K562 (cell line): ENCODE results near the gene GSS. TPM values are rescaled to one million over a fixed set of nuclear protein-coding genes. Genes with fewer than 3 reads are reported as not detected.

Experiments
- CBFA2T3 ChIP-seq: fragments of 450-650 bp; IDR thresholded peaks from 2 replicates; pipeline ENCODE4 v1.6.1; 2017
- EP300 ChIP-seq: IDR thresholded peaks from 2 replicates; pipeline ENCODE4 v1.6.1; 2012; ENCODE audit warnings: low read length, improper control_type of control experiment
- ETV1 ChIP-seq: fragments of 450-650 bp; conservative IDR thresholded peaks from 2 replicates; pipeline ENCODE4 v1.6.1; 2016; ENCODE audit warnings: missing genetic modification characterization, control low read depth, low read depth, missing compliant biosample characterization
- GATAD2A ChIP-seq: fragments of 450-650 bp; IDR thresholded peaks from 2 replicates; pipeline ENCODE4 v1.6.1; 2017
- HNRNPL ChIP-seq: fragments of 200-400 bp; formaldehyde crosslinking; IDR thresholded peaks from 2 replicates; pipeline ENCODE4 v1.6.1; 2017; ENCODE audit warnings: low read depth, mild to moderate bottlenecking, low read length
- KHSRP ChIP-seq: fragments of 450-650 bp; IDR thresholded peaks from 2 replicates; pipeline ENCODE4 v1.6.1; 2017
- MCM7 ChIP-seq, 2 experiments: fragments of 450-650 bp; IDR thresholded peaks; 2 replicates each; pipeline ENCODE4 v1.6.1; 2016 to 2018
- NELFE ChIP-seq: IDR thresholded peaks from 2 replicates; pipeline ENCODE4 v1.6.1; 2011; ENCODE audit warnings: mild to moderate bottlenecking; ENCODE audit not compliant: insufficient read depth, insufficient read length
- NR2C2 ChIP-seq, 2 experiments: fragments of 200-800 bp in 1 of 2; sonication (Bioruptor generic) in 1 of 2; sonication (generic) in 1 of 2; formaldehyde crosslinking in 1 of 2; IDR thresholded peaks; 2 replicates each; pipeline versions ENCODE4 v1.6.1 to v1.8.0; 2016 to 2022; ENCODE audit warnings: mild to moderate bottlenecking in 1 of 2, missing compliant biosample characterization in 1 of 2, missing genetic modification characterization in 1 of 2, missing genetic modification reagents in 1 of 2
- POLR2AphosphoS5 ChIP-seq: IDR thresholded peaks from 2 replicates; pipeline ENCODE4 v1.6.1; 2011; ENCODE audit warnings: mild to moderate bottlenecking, low read depth, low read length, moderate library complexity; ENCODE audit not compliant: control insufficient read depth, insufficient read depth
- PURB ChIP-seq: sonication (generic); formaldehyde crosslinking; IDR thresholded peaks from 2 replicates; pipeline ENCODE4 v1.9.0; 2021; ENCODE audit warnings: low read depth, mild to moderate bottlenecking, missing genetic modification reagents
- SMAD1 ChIP-seq: fragments of 150-350 bp; IDR thresholded peaks from 2 replicates; pipeline ENCODE4 v1.6.1; 2014; ENCODE audit warnings: low read length, low read depth; ENCODE audit not compliant: partially characterized antibody
- TAL1 ChIP-seq: fragments of 450-650 bp; IDR thresholded peaks from 2 replicates; pipeline ENCODE4 v1.6.1; 2016; ENCODE audit warnings: mild to moderate bottlenecking
- TCF3 ChIP-seq: sonication (generic); formaldehyde crosslinking; IDR thresholded peaks from 2 replicates; pipeline ENCODE4 v1.4.0; 2020; ENCODE audit warnings: mild to moderate bottlenecking, missing genetic modification reagents
- TEAD1 ChIP-seq, 2 experiments: fragments of 450-650 bp in 1 of 2; sonication (generic) in 1 of 2; formaldehyde crosslinking; IDR thresholded peaks; 2 replicates each; pipeline versions ENCODE4 v1.4.0 to v1.8.0; 2020 to 2022; ENCODE audit warnings: mild to moderate bottlenecking in 2 of 2, missing genetic modification reagents in 1 of 2
- ZC3H4 ChIP-seq: sonication (generic); formaldehyde crosslinking; IDR thresholded peaks from 2 replicates; pipeline ENCODE4 v1.9.0; 2021; ENCODE audit warnings: missing genetic modification reagents, borderline replicate concordance
- ZNF12 ChIP-seq: sonication (generic); formaldehyde crosslinking; IDR thresholded peaks from 2 replicates; pipeline ENCODE4 v1.4.0; 2020; ENCODE audit warnings: mild to moderate bottlenecking, missing genetic modification reagents
- ZNF184 ChIP-seq: sonication (generic); formaldehyde crosslinking; IDR thresholded peaks from 2 replicates; pipeline ENCODE4 v1.5.0; 2020; ENCODE audit warnings: missing genetic modification reagents
- ZNF57 ChIP-seq: fragments of 450-650 bp; formaldehyde crosslinking; IDR thresholded peaks from 2 replicates; pipeline ENCODE4 v1.4.0; 2020; ENCODE audit warnings: mild to moderate bottlenecking, moderate library complexity
- ZNF584 ChIP-seq: fragments of 200-800 bp; sonication (Bioruptor generic); IDR thresholded peaks from 2 replicates; pipeline ENCODE4 v1.6.1; 2016; ENCODE audit warnings: low read depth, mild to moderate bottlenecking, missing genetic modification characterization, missing compliant biosample characterization
- ZNF75A ChIP-seq: fragments of 450-650 bp; formaldehyde crosslinking; IDR thresholded peaks from 2 replicates; pipeline ENCODE4 v1.4.0; 2020; ENCODE audit warnings: mild to moderate bottlenecking
- polyA plus RNA-seq, 8 experiments: library from polyadenylated mRNA; depleted of rRNA in 4 of 8; stranded (reverse) in 5 of 8; unstranded in 3 of 8; fragments of >200 nt; fragmentation: Nextera tagmentation in 2 of 8; fragmentation: Illumina TruSeq in 1 of 8; extraction: Ambion mirVana in 2 of 8; extraction: Trizol in 1 of 8; gene quantifications; 2 replicates each; pipeline versions ENCODE4 v1.2.1 to v1.2.3, GENCODE V29; 2011 to 2014; ENCODE audit warnings: inconsistent platforms in 1 of 8, missing spikeins in 1 of 8
- total RNA-seq, 7 experiments: library from RNA; depleted of rRNA in 6 of 7; stranded (reverse); fragments of >200 nt in 6 of 7; fragmentation: Illumina TruSeq in 2 of 7; extraction: Trizol in 2 of 7; gene quantifications; 2 replicates each; pipeline versions ENCODE4 v1.2.1 to v1.2.3, GENCODE V29; 2011 to 2021; ENCODE audit warnings: low replicate concordance in 1 of 7
- TF ChIP-seq, protein P1 (sequence below): sonication (generic); formaldehyde crosslinking; IDR thresholded peaks from 2 replicates; pipeline ENCODE4 v1.8.0; 2022; ENCODE audit warnings: mild to moderate bottlenecking, missing genetic modification reagents
- TF ChIP-seq, protein P2 (sequence below): fragments of 450-650 bp; formaldehyde crosslinking; IDR thresholded peaks from 2 replicates; pipeline ENCODE4 v1.4.0; 2020; ENCODE audit warnings: mild to moderate bottlenecking, moderate library complexity
- TF ChIP-seq, protein P3 (sequence below): fragments of 450-650 bp; IDR thresholded peaks from 2 replicates; pipeline ENCODE4 v1.6.1; 2016

The GSS gene
- total and polyA plus RNA-seq, 9 of the 15 experiments (the other 6 are each of a cell fraction or from before 2014, with no cell fraction given): 18.4 to 165 (median 89.4) TPM

DNA sequence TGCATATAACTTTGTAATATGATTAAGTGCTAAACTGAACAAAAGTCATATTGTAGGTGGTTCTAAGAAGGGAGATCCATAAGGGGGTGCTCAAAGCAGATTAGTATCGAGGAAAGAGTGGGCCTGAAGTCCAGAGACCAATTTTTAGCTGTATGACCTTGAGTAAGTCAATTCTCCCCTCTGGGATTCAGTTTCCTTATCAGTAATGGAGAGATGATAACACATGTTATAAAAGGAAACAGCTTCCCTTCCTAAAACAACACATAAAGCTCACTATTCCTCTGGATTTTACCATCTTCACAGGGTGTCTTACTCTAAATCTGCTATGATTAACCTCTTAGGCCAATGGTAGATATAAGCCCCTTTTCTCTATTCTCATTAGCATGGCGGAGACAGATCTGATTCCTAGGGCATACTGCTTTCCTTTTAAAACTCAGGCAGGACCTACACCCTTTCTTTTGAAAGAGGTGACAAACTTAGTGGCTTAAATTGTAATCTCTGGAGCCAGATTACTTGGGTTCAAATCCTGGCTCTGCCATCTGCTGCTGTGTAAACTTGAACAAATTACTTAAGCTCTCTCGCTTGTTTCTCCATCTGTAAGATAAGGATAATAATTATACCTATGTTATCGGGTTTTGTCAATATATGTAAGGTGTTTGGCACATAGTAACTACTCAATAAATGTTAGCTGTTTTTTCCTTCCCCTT lies 39.7 kb downstream of the GSS start (continued):
- TF ChIP-seq, protein P1, sequence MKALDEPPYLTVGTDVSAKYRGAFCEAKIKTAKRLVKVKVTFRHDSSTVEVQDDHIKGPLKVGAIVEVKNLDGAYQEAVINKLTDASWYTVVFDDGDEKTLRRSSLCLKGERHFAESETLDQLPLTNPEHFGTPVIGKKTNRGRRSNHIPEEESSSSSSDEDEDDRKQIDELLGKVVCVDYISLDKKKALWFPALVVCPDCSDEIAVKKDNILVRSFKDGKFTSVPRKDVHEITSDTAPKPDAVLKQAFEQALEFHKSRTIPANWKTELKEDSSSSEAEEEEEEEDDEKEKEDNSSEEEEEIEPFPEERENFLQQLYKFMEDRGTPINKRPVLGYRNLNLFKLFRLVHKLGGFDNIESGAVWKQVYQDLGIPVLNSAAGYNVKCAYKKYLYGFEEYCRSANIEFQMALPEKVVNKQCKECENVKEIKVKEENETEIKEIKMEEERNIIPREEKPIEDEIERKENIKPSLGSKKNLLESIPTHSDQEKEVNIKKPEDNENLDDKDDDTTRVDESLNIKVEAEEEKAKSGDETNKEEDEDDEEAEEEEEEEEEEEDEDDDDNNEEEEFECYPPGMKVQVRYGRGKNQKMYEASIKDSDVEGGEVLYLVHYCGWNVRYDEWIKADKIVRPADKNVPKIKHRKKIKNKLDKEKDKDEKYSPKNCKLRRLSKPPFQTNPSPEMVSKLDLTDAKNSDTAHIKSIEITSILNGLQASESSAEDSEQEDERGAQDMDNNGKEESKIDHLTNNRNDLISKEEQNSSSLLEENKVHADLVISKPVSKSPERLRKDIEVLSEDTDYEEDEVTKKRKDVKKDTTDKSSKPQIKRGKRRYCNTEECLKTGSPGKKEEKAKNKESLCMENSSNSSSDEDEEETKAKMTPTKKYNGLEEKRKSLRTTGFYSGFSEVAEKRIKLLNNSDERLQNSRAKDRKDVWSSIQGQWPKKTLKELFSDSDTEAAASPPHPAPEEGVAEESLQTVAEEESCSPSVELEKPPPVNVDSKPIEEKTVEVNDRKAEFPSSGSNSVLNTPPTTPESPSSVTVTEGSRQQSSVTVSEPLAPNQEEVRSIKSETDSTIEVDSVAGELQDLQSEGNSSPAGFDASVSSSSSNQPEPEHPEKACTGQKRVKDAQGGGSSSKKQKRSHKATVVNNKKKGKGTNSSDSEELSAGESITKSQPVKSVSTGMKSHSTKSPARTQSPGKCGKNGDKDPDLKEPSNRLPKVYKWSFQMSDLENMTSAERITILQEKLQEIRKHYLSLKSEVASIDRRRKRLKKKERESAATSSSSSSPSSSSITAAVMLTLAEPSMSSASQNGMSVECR (CRISPR knock-in tag): no peak
- TF ChIP-seq NR2C2 (CRISPR knock-in tag; IDR thresholded peaks at IDR 0.05): no peak
- TF ChIP-seq NR2C2 (tag; IDR thresholded peaks at IDR 0.05): no peak
- no peak for TF ChIP-seq ZNF75A (CRISPR knock-in tag)
- TF ChIP-seq NELFE: no peak
- no peak for TF ChIP-seq PURB (CRISPR knock-in tag)
- no peak for TF ChIP-seq KHSRP
- TF ChIP-seq MCM7 (IDR thresholded peaks at IDR 0.05): no peak
- no peak for TF ChIP-seq ZNF584 (CRISPR knock-in tag)
- TF ChIP-seq ZNF57 (CRISPR knock-in tag): no peak
- TF ChIP-seq GATAD2A: no peak
- TF ChIP-seq, protein P2, sequence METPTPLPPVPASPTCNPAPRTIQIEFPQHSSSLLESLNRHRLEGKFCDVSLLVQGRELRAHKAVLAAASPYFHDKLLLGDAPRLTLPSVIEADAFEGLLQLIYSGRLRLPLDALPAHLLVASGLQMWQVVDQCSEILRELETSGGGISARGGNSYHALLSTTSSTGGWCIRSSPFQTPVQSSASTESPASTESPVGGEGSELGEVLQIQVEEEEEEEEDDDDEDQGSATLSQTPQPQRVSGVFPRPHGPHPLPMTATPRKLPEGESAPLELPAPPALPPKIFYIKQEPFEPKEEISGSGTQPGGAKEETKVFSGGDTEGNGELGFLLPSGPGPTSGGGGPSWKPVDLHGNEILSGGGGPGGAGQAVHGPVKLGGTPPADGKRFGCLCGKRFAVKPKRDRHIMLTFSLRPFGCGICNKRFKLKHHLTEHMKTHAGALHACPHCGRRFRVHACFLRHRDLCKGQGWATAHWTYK (CRISPR knock-in tag): no peak
- TF ChIP-seq, protein P3, sequence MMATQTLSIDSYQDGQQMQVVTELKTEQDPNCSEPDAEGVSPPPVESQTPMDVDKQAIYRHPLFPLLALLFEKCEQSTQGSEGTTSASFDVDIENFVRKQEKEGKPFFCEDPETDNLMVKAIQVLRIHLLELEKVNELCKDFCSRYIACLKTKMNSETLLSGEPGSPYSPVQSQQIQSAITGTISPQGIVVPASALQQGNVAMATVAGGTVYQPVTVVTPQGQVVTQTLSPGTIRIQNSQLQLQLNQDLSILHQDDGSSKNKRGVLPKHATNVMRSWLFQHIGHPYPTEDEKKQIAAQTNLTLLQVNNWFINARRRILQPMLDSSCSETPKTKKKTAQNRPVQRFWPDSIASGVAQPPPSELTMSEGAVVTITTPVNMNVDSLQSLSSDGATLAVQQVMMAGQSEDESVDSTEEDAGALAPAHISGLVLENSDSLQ: no peak
- no peak for TF ChIP-seq HNRNPL
- TF ChIP-seq ZC3H4 (CRISPR knock-in tag): no peak
- peak; percentile 41 for TF ChIP-seq CBFA2T3
- TF ChIP-seq ZNF12 (CRISPR knock-in tag): no peak
- no peak for TF ChIP-seq ZNF184 (CRISPR knock-in tag)
- TF ChIP-seq EP300: no peak
- TF ChIP-seq TEAD1 (CRISPR knock-in tag; IDR thresholded peaks at IDR 0.05): no peak
- TF ChIP-seq ETV1 (tag): no peak
- no peak for TF ChIP-seq SMAD1
- no peak for TF ChIP-seq POLR2AphosphoS5
- TF ChIP-seq TAL1: peak; percentile 33; the same call in 1 of the 2 replicates
- TF ChIP-seq TCF3: 0 out of 2 replicates have a peak, but pooled peaks have one; percentile 8
